Lung (tissue), 12 donors: Measurements from ENCODE around the gene OR2L8. TPM values are rescaled to one million over a fixed set of nuclear protein-coding genes. Genes with fewer than 3 reads are reported as not detected.

Experiments
- ATAC-seq: fragments of 200-7000 bp; cut with Tn5 transposase; one replicate; pipeline ENCODE4 v1.9.1; 2020; ENCODE audit warnings: moderate number of reproducible peaks; ENCODE audit not compliant: insufficient read depth, low FRiP score
- DNase-seq, 3 donors: peaks; one replicate each; pipeline ENCODE4 v3.0.0-alpha.2; 2013 to 2017
- H3K27ac ChIP-seq, 2 donors: one replicate each; pipeline ENCODE4 v1.5.1; 2013; ENCODE audit warnings: mild to moderate bottlenecking in 2 of 2, moderate library complexity in 2 of 2, control low read depth in 1 of 2, inconsistent platforms in 1 of 2, low read depth in 1 of 2, low read length in 1 of 2
- H3K27me3 ChIP-seq, 3 donors: one replicate each; pipeline ENCODE4 v1.5.1; 2013; ENCODE audit warnings: low read length in 2 of 3; ENCODE audit not compliant: control insufficient read depth in 3 of 3, insufficient read depth in 3 of 3
- H3K36me3 ChIP-seq, 4 donors: one replicate each; pipeline ENCODE4 v1.5.1; 2013; ENCODE audit warnings: low read length in 4 of 4, mild to moderate bottlenecking in 1 of 4, moderate library complexity in 1 of 4; ENCODE audit not compliant: control insufficient read depth in 4 of 4, insufficient read depth in 4 of 4
- H3K4me1 ChIP-seq, 5 donors: one replicate each; pipeline ENCODE4 v1.5.1; 2013; ENCODE audit warnings: low read length in 5 of 5, mild to moderate bottlenecking in 2 of 5, moderate library complexity in 1 of 5; ENCODE audit not compliant: control insufficient read depth in 5 of 5, insufficient read depth in 5 of 5
- H3K4me3 ChIP-seq: one replicate; pipeline ENCODE4 v1.5.1; 2013; ENCODE audit warnings: mild to moderate bottlenecking, control low read depth, moderate library complexity
- H3K9ac ChIP-seq, 2 donors: one replicate each; pipeline ENCODE4 v1.5.1; 2013; ENCODE audit warnings: low read length in 2 of 2, control low read depth in 1 of 2; ENCODE audit not compliant: insufficient read depth in 1 of 2
- H3K9me3 ChIP-seq, 4 donors: one replicate each; pipeline ENCODE4 v1.5.1; 2013; ENCODE audit warnings: low read length in 3 of 4, mild to moderate bottlenecking in 1 of 4, moderate library complexity in 1 of 4; ENCODE audit not compliant: control insufficient read depth in 4 of 4, insufficient read depth in 3 of 4
- CTCF ChIP-seq: IDR thresholded peaks from 2 replicates; pipeline ENCODE4 v1.5.1; 2012; ENCODE audit warnings: mild to moderate bottlenecking; ENCODE audit errors: control extremely low read depth, extremely low read depth
- WGBS, 2 donors: extraction: QIAGEN DNeasy Blood & Tissue Kit; methylation state at CpG; one replicate each; pipeline ENCODE4 v1.1.7; 2013; 5-methylcytosine and 5-hydroxymethylcytosine counted together
- polyA plus RNA-seq, 2 donors: library from polyadenylated mRNA; stranded (reverse); fragments of 200-250 nt; gene quantifications; one replicate each; pipeline ENCODE4 v1.2.1, GENCODE V29; 2013
- total RNA-seq, 2 donors: library from RNA; depleted of rRNA in 1 of 2; stranded (reverse); fragments of >200 nt in 1 of 2; gene quantifications; one replicate each; pipeline ENCODE4 v1.2.1, GENCODE V29; 2014 to 2021
- donor health status: control.
- donor health status: control.
- donor health status: Bipolar disorder and iron deficiency.
- donor health status: healthy.
- donor health status: DM: yes; HTN: yes; CAD: no.

The OR2L8 gene
- total and polyA plus RNA-seq, 4 donors = not detected

- no peak for TF ChIP-seq CTCF
- Histone ChIP-seq H3K4me1 (no peaks in the 10 kb centered on the region), H3K4me3 (no peak overlapping the region), H3K27me3 (no peaks in the 10 kb centered on the region), H3K27ac (no peak overlapping the region), H3K9ac (no peak overlapping the region), H3K36me3 (no peaks in the 10 kb centered on the region), H3K9me3 (peaks cover 0 to 6% (median 2%) of the 10 kb centered on the region in 4 donors)
- no peak for DNase-seq
- no peak for ATAC-seq
- 27 to 46% methylated on average over 9 of the region's 9 CpGs for WGBS, 2 donors
Observed at GRCh38 chr1:247905910-247906503, 42.7 kb upstream of the OR2L8 start.

GRCh38 chr1:247906504-247907047 is 42.1 kb upstream of the OR2L8 start:
- 20 to 30% methylated on average over 7 of the region's 7 CpGs for WGBS, 2 donors
- H3K9ac ChIP-seq = no peak overlapping the region
- no peaks in the 10 kb centered on the region for H3K27me3 ChIP-seq
- no peak overlapping the region for H3K4me3 ChIP-seq
- H3K27ac ChIP-seq = no peak overlapping the region
- DNase-seq (peak in 1 of 3 donors; percentile 1), ATAC-seq (no peak)
- H3K36me3 ChIP-seq = no peaks in the 10 kb centered on the region
- no peaks in the 10 kb centered on the region for H3K4me1 ChIP-seq
- no peak for TF ChIP-seq CTCF
- peaks cover 0 to 6% (median 2%) of the 10 kb centered on the region in 4 donors for H3K9me3 ChIP-seq

DNA sequence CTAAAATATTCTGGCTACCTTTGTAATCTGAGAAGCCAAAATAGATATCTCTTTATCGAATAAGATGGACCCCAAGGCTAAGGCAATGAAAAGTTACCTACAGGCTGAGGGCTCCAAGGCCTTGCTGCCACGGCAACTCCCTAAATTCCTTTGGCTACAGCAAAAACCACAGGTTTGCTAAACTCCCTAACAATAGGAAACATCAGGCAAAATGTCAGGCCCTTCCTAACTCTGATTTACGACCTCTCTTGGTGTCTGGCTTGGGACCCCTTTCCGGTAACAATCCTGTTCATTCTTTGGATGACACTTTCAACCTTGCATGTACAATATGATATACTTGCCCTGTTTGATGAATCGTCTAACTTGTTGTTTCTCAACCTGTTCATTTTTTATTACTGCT is 39.9 kb upstream of the OR2L8 start:
- no peak overlapping the region for H3K27ac ChIP-seq
- H3K4me1 ChIP-seq = no peaks in the 10 kb centered on the region
- WGBS, 2 donors = 50 to 73% methylated on average over 5 of the region's 5 CpGs
- H3K9me3 ChIP-seq = peaks cover 0 to 9% (median 4%) of the 10 kb centered on the region in 4 donors
- no peak overlapping the region for H3K9ac ChIP-seq
- H3K27me3 ChIP-seq = no peaks in the 10 kb centered on the region
- ATAC-seq (no peak), DNase-seq (no peak)
- no peak for TF ChIP-seq CTCF
- no peak overlapping the region for H3K4me3 ChIP-seq
- H3K36me3 ChIP-seq = no peaks in the 10 kb centered on the region
